Liver (tissue), 9 donors: ENCODE data around the gene PEX14. TPM values are rescaled to one million over a fixed set of nuclear protein-coding genes. Genes with fewer than 3 reads are reported as not detected.

Experiments
- DNase-seq: peaks from one replicate; pipeline ENCODE4 v3.0.0-alpha.2; 2017; ENCODE audit warnings: low spot score
- H3K27ac ChIP-seq, 2 donors: one replicate each; pipeline ENCODE4 v1.7.0; 2013; ENCODE audit warnings: inconsistent platforms in 2 of 2, low read length in 2 of 2, control low read depth in 1 of 2, low read depth in 1 of 2, mild to moderate bottlenecking in 1 of 2
- H3K27me3 ChIP-seq, 4 donors: one replicate each; pipeline versions ENCODE4 v1.6.1 to v1.7.0; 2013; ENCODE audit warnings: low read length in 3 of 4, inconsistent platforms in 1 of 4, mild to moderate bottlenecking in 1 of 4, moderate library complexity in 1 of 4; ENCODE audit not compliant: control insufficient read depth in 4 of 4, insufficient read depth in 4 of 4
- H3K36me3 ChIP-seq, 4 donors: one replicate each; pipeline versions ENCODE4 v1.6.1 to v1.7.0; 2013; ENCODE audit warnings: low read length in 3 of 4, mild to moderate bottlenecking in 3 of 4, low read depth in 1 of 4, moderate library complexity in 1 of 4; ENCODE audit not compliant: control insufficient read depth in 4 of 4, insufficient read depth in 3 of 4
- H3K4me1 ChIP-seq, 4 donors: one replicate each; pipeline versions ENCODE4 v1.6.1 to v1.7.0; 2013; ENCODE audit warnings: low read length in 3 of 4, mild to moderate bottlenecking in 3 of 4, moderate library complexity in 1 of 4; ENCODE audit not compliant: control insufficient read depth in 4 of 4, insufficient read depth in 4 of 4
- H3K4me3 ChIP-seq, 3 donors: one replicate each; pipeline versions ENCODE4 v1.6.1 to v1.7.0; 2013; ENCODE audit warnings: low read length in 3 of 3, control low read depth in 1 of 3, low read depth in 1 of 3, mild to moderate bottlenecking in 1 of 3
- H3K9ac ChIP-seq, 2 donors: one replicate each; pipeline ENCODE4 v1.7.0; 2013; ENCODE audit warnings: low read length in 2 of 2, mild to moderate bottlenecking in 2 of 2, moderate library complexity in 2 of 2, control low read depth in 1 of 2, low read depth in 1 of 2
- H3K9me3 ChIP-seq, 4 donors: one replicate each; pipeline versions ENCODE4 v1.6.1 to v1.7.0; 2013; ENCODE audit warnings: low read length in 3 of 4; ENCODE audit not compliant: control insufficient read depth in 4 of 4
- EGR1 ChIP-seq, 2 donors: IDR thresholded peaks; 2 replicates each; pipeline ENCODE4 v1.6.1; 2016 to 2018; ENCODE audit warnings: antibody characterized with exemption in 2 of 2, low read depth in 2 of 2
- FOXA1 ChIP-seq: IDR thresholded peaks from 2 replicates; pipeline ENCODE4 v1.6.1; 2016; ENCODE audit warnings: antibody characterized with exemption
- FOXA2 ChIP-seq: IDR thresholded peaks from 2 replicates; pipeline ENCODE4 v1.6.1; 2016; ENCODE audit warnings: antibody characterized with exemption
- GABPA ChIP-seq, 2 donors: IDR thresholded peaks in 1 of 2; conservative IDR thresholded peaks in 1 of 2; 2 replicates each; pipeline ENCODE4 v1.6.1; 2016; ENCODE audit warnings: antibody characterized with exemption in 2 of 2, mild to moderate bottlenecking in 1 of 2, moderate library complexity in 1 of 2
- HNF4A ChIP-seq, 2 donors: conservative IDR thresholded peaks; 2 replicates each; pipeline ENCODE4 v1.6.1; 2016; ENCODE audit warnings: antibody characterized with exemption in 2 of 2, mild to moderate bottlenecking in 2 of 2
- HNF4G ChIP-seq: IDR thresholded peaks from 2 replicates; pipeline ENCODE4 v1.6.1; 2016; ENCODE audit warnings: antibody characterized with exemption
- JUND ChIP-seq, 2 donors: IDR thresholded peaks; 2 replicates each; pipeline ENCODE4 v1.6.1; 2016; ENCODE audit warnings: antibody characterized with exemption in 2 of 2
- NR2F2 ChIP-seq: IDR thresholded peaks from 2 replicates; pipeline ENCODE4 v1.6.1; 2016; ENCODE audit warnings: antibody characterized with exemption
- RAD21 ChIP-seq, 2 donors: IDR thresholded peaks; 2 replicates each; pipeline ENCODE4 v1.6.1; 2016; ENCODE audit warnings: antibody characterized with exemption in 2 of 2, mild to moderate bottlenecking in 2 of 2
- RXRA ChIP-seq, 2 donors: IDR thresholded peaks; 2 replicates each; pipeline ENCODE4 v1.6.1; 2017 to 2018; ENCODE audit warnings: antibody characterized with exemption in 2 of 2, mild to moderate bottlenecking in 1 of 2
- SP1 ChIP-seq: IDR thresholded peaks from 2 replicates; pipeline ENCODE4 v1.6.1; 2018; ENCODE audit warnings: antibody characterized with exemption, mild to moderate bottlenecking
- TAF1 ChIP-seq: conservative IDR thresholded peaks from 2 replicates; pipeline ENCODE4 v1.6.1; 2016; ENCODE audit warnings: antibody characterized with exemption, mild to moderate bottlenecking
- YY1 ChIP-seq: IDR thresholded peaks from 2 replicates; pipeline ENCODE4 v1.6.1; 2016; ENCODE audit warnings: antibody characterized with exemption, mild to moderate bottlenecking
- WGBS: extraction: QIAGEN DNeasy Blood & Tissue Kit; methylation state at CpG from one replicate; pipeline ENCODE4 v1.1.7; 2013; 5-methylcytosine and 5-hydroxymethylcytosine counted together
- polyA plus RNA-seq, 2 donors: library from polyadenylated mRNA; stranded (reverse) in 1 of 2; unstranded in 1 of 2; fragments of 200-250 nt in 1 of 2; fragments of >200 nt in 1 of 2; fragmentation: Nextera tagmentation in 1 of 2; extraction: Ambion mirVana in 1 of 2; gene quantifications; one replicate each; pipeline versions ENCODE4 v1.2.1 to v1.2.3, GENCODE V29; 2013 to 2015
- total RNA-seq, 2 donors: library from RNA; depleted of rRNA; stranded (reverse); fragments of >200 nt; gene quantifications; one replicate each; pipeline ENCODE4 v1.2.3, GENCODE V29; 2014
- TF ChIP-seq, protein P1 (sequence below): fragments of 150-350 bp; IDR thresholded peaks from 2 replicates; pipeline ENCODE4 v1.5.1; 2017; ENCODE audit warnings: improper control_type of control experiment, low read depth, low read length; ENCODE audit not compliant: missing input control
- TF ChIP-seq, protein P2 (sequence below): IDR thresholded peaks from 2 replicates; pipeline ENCODE4 v1.6.1; 2016; ENCODE audit warnings: antibody characterized with exemption
- TF ChIP-seq, protein P3 (sequence below): IDR thresholded peaks from 2 replicates; pipeline ENCODE4 v1.6.1; 2016; ENCODE audit warnings: antibody characterized with exemption
- TF ChIP-seq, protein P4 (sequence below): IDR thresholded peaks from 2 replicates; pipeline ENCODE4 v1.6.1; 2016; ENCODE audit warnings: antibody characterized with exemption, mild to moderate bottlenecking
- TF ChIP-seq, protein P5 (sequence below): IDR thresholded peaks from 2 replicates; pipeline ENCODE4 v1.6.1; 2016; ENCODE audit warnings: antibody characterized with exemption
- donor health status: healthy.
- donor health status: healthy.
- donor health status: healthy.
- donor health status: healthy.
- donor health status: healthy.

PEX14 gene
- total and polyA plus RNA-seq, 4 donors = 7.1 to 16.1 (median 11.7) TPM

DNA sequence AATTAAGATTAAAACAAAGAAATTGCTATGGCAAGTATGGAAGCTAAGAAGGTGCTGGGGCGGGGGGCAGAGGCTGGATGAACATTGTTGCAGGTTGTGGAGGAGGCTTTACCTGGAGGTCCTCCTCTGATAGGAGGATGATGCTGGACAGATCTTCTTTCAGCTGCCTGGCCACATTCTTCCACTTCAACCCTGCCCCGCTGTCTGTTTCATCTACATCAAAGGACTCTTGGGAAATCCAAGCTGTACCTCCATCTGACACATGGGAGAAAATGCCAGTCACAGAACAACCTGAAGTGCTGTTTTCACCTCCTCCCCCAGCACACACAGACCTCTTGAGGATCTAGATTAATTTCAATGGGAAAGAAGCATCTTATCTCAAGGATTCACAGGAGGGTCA, 7.7 kb upstream of the PEX14 start (continued):
- TF ChIP-seq, protein P1, sequence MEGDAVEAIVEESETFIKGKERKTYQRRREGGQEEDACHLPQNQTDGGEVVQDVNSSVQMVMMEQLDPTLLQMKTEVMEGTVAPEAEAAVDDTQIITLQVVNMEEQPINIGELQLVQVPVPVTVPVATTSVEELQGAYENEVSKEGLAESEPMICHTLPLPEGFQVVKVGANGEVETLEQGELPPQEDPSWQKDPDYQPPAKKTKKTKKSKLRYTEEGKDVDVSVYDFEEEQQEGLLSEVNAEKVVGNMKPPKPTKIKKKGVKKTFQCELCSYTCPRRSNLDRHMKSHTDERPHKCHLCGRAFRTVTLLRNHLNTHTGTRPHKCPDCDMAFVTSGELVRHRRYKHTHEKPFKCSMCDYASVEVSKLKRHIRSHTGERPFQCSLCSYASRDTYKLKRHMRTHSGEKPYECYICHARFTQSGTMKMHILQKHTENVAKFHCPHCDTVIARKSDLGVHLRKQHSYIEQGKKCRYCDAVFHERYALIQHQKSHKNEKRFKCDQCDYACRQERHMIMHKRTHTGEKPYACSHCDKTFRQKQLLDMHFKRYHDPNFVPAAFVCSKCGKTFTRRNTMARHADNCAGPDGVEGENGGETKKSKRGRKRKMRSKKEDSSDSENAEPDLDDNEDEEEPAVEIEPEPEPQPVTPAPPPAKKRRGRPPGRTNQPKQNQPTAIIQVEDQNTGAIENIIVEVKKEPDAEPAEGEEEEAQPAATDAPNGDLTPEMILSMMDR = no peak
- TF ChIP-seq GABPA (IDR thresholded peaks at IDR 0.05 in 1 of 2, conservative IDR thresholded peaks at IDR 0.05 in 1 of 2) (no peak), RXRA (IDR thresholded peaks at IDR 0.05) (no peak), RAD21 (IDR thresholded peaks at IDR 0.05) (no peak), FOXA1 (no peak)
- TF ChIP-seq, protein P2, sequence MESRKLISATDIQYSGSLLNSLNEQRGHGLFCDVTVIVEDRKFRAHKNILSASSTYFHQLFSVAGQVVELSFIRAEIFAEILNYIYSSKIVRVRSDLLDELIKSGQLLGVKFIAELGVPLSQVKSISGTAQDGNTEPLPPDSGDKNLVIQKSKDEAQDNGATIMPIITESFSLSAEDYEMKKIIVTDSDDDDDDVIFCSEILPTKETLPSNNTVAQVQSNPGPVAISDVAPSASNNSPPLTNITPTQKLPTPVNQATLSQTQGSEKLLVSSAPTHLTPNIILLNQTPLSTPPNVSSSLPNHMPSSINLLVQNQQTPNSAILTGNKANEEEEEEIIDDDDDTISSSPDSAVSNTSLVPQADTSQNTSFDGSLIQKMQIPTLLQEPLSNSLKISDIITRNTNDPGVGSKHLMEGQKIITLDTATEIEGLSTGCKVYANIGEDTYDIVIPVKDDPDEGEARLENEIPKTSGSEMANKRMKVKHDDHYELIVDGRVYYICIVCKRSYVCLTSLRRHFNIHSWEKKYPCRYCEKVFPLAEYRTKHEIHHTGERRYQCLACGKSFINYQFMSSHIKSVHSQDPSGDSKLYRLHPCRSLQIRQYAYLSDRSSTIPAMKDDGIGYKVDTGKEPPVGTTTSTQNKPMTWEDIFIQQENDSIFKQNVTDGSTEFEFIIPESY = no peak

DNA sequence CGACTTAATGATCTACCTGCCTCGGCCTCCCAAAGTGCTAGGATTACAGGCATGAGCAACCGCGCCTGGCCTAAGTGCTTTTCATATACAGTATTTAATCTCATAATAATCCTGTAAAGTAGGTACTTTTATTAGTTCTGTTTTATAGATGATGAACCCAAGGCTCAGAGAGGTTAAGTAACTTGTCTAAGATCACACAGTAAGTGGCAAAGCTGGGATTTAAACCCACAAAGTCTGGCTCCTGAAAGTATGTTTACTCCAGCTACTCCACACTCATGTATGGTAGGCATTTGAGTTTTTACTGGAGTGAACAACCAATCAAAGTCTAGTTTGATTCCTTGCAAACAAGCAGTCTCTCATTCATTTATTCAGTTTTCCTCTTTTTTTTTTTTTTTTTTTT, 4.7 kb upstream of the PEX14 start:
- DNase-seq = no peak
- no peaks in the 10 kb centered on the region for H3K27me3 ChIP-seq
- peaks cover 4 to 18% (median 13%) of the 10 kb centered on the region in 4 donors for H3K36me3 ChIP-seq
- H3K9ac ChIP-seq = no peak overlapping the region
- no peak overlapping the region for H3K27ac ChIP-seq
- no peak overlapping the region for H3K4me3 ChIP-seq
- WGBS = 98% methylated on average over 4 of the region's 4 CpGs
- TF ChIP-seq JUND (IDR thresholded peaks at IDR 0.05) = no peak
- no peak for TF ChIP-seq TAF1
- TF ChIP-seq EGR1 (IDR thresholded peaks at IDR 0.05; ENCODE audit: low read depth in 2 of 2) = no peak
- no peak for TF ChIP-seq GABPA (IDR thresholded peaks at IDR 0.05 in 1 of 2, conservative IDR thresholded peaks at IDR 0.05 in 1 of 2)
- no peak for TF ChIP-seq HNF4A (conservative IDR thresholded peaks at IDR 0.05)
- no peak for TF ChIP-seq HNF4G
- TF ChIP-seq, protein P2 = no peak
- TF ChIP-seq YY1 = no peak
- TF ChIP-seq FOXA2 = no peak
- TF ChIP-seq, protein P3, sequence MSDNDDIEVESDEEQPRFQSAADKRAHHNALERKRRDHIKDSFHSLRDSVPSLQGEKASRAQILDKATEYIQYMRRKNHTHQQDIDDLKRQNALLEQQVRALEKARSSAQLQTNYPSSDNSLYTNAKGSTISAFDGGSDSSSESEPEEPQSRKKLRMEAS = no peak
- no peak for TF ChIP-seq FOXA1
- TF ChIP-seq SP1 = no peak
- TF ChIP-seq RXRA (IDR thresholded peaks at IDR 0.05) = no peak
- TF ChIP-seq, protein P1 = no peak
- TF ChIP-seq, protein P4, sequence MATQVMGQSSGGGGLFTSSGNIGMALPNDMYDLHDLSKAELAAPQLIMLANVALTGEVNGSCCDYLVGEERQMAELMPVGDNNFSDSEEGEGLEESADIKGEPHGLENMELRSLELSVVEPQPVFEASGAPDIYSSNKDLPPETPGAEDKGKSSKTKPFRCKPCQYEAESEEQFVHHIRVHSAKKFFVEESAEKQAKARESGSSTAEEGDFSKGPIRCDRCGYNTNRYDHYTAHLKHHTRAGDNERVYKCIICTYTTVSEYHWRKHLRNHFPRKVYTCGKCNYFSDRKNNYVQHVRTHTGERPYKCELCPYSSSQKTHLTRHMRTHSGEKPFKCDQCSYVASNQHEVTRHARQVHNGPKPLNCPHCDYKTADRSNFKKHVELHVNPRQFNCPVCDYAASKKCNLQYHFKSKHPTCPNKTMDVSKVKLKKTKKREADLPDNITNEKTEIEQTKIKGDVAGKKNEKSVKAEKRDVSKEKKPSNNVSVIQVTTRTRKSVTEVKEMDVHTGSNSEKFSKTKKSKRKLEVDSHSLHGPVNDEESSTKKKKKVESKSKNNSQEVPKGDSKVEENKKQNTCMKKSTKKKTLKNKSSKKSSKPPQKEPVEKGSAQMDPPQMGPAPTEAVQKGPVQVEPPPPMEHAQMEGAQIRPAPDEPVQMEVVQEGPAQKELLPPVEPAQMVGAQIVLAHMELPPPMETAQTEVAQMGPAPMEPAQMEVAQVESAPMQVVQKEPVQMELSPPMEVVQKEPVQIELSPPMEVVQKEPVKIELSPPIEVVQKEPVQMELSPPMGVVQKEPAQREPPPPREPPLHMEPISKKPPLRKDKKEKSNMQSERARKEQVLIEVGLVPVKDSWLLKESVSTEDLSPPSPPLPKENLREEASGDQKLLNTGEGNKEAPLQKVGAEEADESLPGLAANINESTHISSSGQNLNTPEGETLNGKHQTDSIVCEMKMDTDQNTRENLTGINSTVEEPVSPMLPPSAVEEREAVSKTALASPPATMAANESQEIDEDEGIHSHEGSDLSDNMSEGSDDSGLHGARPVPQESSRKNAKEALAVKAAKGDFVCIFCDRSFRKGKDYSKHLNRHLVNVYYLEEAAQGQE = no peak
- no peak for TF ChIP-seq NR2F2
- TF ChIP-seq, protein P5, sequence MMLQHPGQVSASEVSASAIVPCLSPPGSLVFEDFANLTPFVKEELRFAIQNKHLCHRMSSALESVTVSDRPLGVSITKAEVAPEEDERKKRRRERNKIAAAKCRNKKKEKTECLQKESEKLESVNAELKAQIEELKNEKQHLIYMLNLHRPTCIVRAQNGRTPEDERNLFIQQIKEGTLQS = no peak
- peaks cover 0 to 21% (median 12%) of the 10 kb centered on the region in 4 donors for H3K4me1 ChIP-seq
- H3K9me3 ChIP-seq = no peaks in the 10 kb centered on the region
